22Rv1 (cell line): Measurements from ENCODE around the gene HEATR5B.

Source experiments
- CTCF ChIP-seq: fragments of 450-650 bp; IDR thresholded peaks from 2 replicates; pipeline ENCODE4 v1.5.1; 2017; ENCODE audit warnings: mild to moderate bottlenecking
- ZFX ChIP-seq: fragments of 450-650 bp; IDR thresholded peaks from 2 replicates; pipeline ENCODE4 v1.6.1; 2017; ENCODE audit warnings: antibody characterized with exemption, borderline replicate concordance

DNA sequence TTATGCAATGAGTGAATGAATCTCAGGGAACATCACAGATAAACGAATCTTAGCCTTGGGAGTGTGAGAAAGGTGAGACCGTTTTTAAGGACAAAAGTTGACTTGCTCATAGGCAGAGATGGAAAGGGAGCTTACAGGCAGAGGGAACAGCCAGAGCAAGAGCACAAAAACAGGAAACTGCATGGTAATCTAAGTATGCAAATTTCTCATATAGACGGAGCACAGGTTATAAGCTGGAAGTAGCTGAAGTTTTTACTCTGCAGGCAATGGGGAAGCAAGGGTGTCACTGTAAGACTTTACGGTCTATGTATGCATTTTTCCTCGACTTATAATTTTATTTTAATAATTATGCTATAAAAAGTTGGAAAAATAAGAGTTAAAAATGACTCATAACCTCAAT is 73.0 kb downstream of the HEATR5B start:
- TF ChIP-seq CTCF (no peak), ZFX (no peak)
